RCC 7860 (cell line): ENCODE results near the gene PTBP3.
"Not testable (repeated sequence)": the region's sequence is repeated elsewhere in the genome, so short reads cannot be mapped to it uniquely, and the experiment has no call there.

Experiments used
- DNase-seq: peaks from one replicate; pipeline ENCODE4 v3.0.0-alpha.2; 2015; ENCODE audit warnings: low spot score
- FAIRE-seq: peaks from 2 replicates; lab custom pipeline; 2012; peaks lifted over from hg19 to GRCh38; lab: Jason Lieb, UNC

The PTBP3 gene

GRCh38 chr9:112274600-112274999, 58.8 kb downstream of the PTBP3 start:
- no peak for DNase-seq
- FAIRE-seq: no peak

- no peak for DNase-seq
- no peak for FAIRE-seq
These were observed 59.5 kb downstream of the PTBP3 start for GRCh38 chr9:112273876-112274275.

GRCh38 chr9:112271466-112272098, 61.8 kb downstream of the PTBP3 start:
- DNase-seq (peak; percentile 25), FAIRE-seq (no peak)

GRCh38 chr9:112268413-112268812, 65.0 kb downstream of the PTBP3 start:
- DNase-seq: no peak
- no peak for FAIRE-seq

- not testable (repeated sequence) for DNase-seq, FAIRE-seq
These were observed 66.3 kb downstream of the PTBP3 start for GRCh38 chr9:112267086-112267485.

GRCh38 chr9:112265391-112265790, 68.0 kb downstream of the PTBP3 start:
- no peak for DNase-seq
- no peak for FAIRE-seq

GRCh38 chr9:112262577-112262976, 70.8 kb downstream of the PTBP3 start:
- no peak for DNase-seq
- FAIRE-seq: no peak

- no peak for FAIRE-seq
- DNase-seq: no peak
These were observed 72.3 kb downstream of the PTBP3 start for GRCh38 chr9:112261133-112261532.

- DNase-seq (no peak), FAIRE-seq (no peak)
These were observed 75.3 kb downstream of the PTBP3 start for GRCh38 chr9:112258106-112258505.

- FAIRE-seq: no peak
- no peak for DNase-seq
These were observed 81.2 kb downstream of the PTBP3 start for GRCh38 chr9:112252194-112252593.

- peak; percentile 22 for DNase-seq
- FAIRE-seq: no peak
These were observed 84.1 kb downstream of the PTBP3 start for GRCh38 chr9:112249277-112249676.

GRCh38 chr9:112248722-112249121, 84.7 kb downstream of the PTBP3 start:
- DNase-seq (no peak), FAIRE-seq (peak; percentile 53)

- no peak for FAIRE-seq
- DNase-seq: no peak
These were observed 86.3 kb downstream of the PTBP3 start for GRCh38 chr9:112247090-112247489.

GRCh38 chr9:112245126-112245525, 88.3 kb downstream of the PTBP3 start:
- DNase-seq (no peak), FAIRE-seq (no peak)

- FAIRE-seq (no peak), DNase-seq (no peak)
These were observed 91.1 kb downstream of the PTBP3 start for GRCh38 chr9:112242147-112242804.

- DNase-seq: no peak
- FAIRE-seq: no peak
These were observed 91.9 kb downstream of the PTBP3 start for GRCh38 chr9:112241491-112241890.

GRCh38 chr9:112239708-112240107, 93.7 kb downstream of the PTBP3 start:
- FAIRE-seq: no peak
- DNase-seq: no peak

- DNase-seq: no peak
- FAIRE-seq: no peak
These were observed 94.1 kb downstream of the PTBP3 start for GRCh38 chr9:112239284-112239683.

GRCh38 chr9:112234779-112235178, 98.6 kb downstream of the PTBP3 start:
- DNase-seq (no peak), FAIRE-seq (no peak)

GRCh38 chr9:112233769-112234168, 99.7 kb downstream of the PTBP3 start:
- DNase-seq (no peak), FAIRE-seq (no peak)

GRCh38 chr9:112232233-112232632, 101.2 kb downstream of the PTBP3 start:
- DNase-seq (no peak), FAIRE-seq (no peak)

- DNase-seq: no peak
- FAIRE-seq: no peak
These were observed 107.3 kb downstream of the PTBP3 start for GRCh38 chr9:112226091-112226490.
